HL-60 (cell line): Measurements from ENCODE around the gene RNF111.

Experiments
- POLR2AphosphoS5 ChIP-seq: IDR thresholded peaks from 2 replicates; pipeline ENCODE4 v1.6.1; 2012; ENCODE audit warnings: low read depth
- TF ChIP-seq, protein P1 (sequence below): IDR thresholded peaks from one replicate; pipeline ENCODE4 v1.5.1; 2011; ENCODE audit warnings: low read length, control low read depth, inconsistent platforms; ENCODE audit not compliant: insufficient read depth

DNA sequence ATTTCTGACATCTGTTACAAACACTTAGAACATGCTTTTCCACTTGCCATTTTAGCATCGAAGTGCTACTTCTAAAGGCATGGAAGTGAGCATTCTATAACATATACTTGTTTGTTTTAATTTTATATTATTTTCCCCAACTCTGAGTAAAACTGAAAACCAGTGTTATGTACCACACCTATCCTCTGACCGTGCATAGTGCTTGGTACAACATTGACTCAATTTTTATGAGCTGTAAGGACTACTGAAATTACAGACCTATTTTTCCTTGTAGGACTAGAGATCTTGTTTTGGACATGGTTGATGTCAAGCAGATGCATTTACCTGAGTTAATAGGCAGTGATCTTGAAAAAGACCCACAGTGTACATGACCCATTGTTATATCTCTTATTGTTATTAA is 66.0 kb downstream of the RNF111 start:
- TF ChIP-seq, protein P1, sequence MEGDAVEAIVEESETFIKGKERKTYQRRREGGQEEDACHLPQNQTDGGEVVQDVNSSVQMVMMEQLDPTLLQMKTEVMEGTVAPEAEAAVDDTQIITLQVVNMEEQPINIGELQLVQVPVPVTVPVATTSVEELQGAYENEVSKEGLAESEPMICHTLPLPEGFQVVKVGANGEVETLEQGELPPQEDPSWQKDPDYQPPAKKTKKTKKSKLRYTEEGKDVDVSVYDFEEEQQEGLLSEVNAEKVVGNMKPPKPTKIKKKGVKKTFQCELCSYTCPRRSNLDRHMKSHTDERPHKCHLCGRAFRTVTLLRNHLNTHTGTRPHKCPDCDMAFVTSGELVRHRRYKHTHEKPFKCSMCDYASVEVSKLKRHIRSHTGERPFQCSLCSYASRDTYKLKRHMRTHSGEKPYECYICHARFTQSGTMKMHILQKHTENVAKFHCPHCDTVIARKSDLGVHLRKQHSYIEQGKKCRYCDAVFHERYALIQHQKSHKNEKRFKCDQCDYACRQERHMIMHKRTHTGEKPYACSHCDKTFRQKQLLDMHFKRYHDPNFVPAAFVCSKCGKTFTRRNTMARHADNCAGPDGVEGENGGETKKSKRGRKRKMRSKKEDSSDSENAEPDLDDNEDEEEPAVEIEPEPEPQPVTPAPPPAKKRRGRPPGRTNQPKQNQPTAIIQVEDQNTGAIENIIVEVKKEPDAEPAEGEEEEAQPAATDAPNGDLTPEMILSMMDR = no peak
- TF ChIP-seq POLR2AphosphoS5 = no peak
